GM12865 (cell line): ENCODE measurements around the gene LGR4.
"Not testable (repeated sequence)": the region's sequence is repeated elsewhere in the genome, so short reads cannot be mapped to it uniquely, and the experiment has no call there.

Source experiments
- DNase-seq: peaks from one replicate; pipeline ENCODE4 v3.0.0; 2010; ENCODE audit warnings: low read depth
- H3K4me3 ChIP-seq: 2 replicates; pipeline ENCODE4 v1.5.1; 2011; ENCODE audit warnings: mild to moderate bottlenecking, low read depth, low read length, control low read depth
- TF ChIP-seq, protein P1 (sequence below): IDR thresholded peaks from 2 replicates; pipeline ENCODE4 v1.5.1; 2011; ENCODE audit warnings: low read length, control low read depth, low read depth, inconsistent platforms; ENCODE audit not compliant: insufficient read depth; ENCODE audit errors: missing control alignments

The LGR4 gene, protein sequence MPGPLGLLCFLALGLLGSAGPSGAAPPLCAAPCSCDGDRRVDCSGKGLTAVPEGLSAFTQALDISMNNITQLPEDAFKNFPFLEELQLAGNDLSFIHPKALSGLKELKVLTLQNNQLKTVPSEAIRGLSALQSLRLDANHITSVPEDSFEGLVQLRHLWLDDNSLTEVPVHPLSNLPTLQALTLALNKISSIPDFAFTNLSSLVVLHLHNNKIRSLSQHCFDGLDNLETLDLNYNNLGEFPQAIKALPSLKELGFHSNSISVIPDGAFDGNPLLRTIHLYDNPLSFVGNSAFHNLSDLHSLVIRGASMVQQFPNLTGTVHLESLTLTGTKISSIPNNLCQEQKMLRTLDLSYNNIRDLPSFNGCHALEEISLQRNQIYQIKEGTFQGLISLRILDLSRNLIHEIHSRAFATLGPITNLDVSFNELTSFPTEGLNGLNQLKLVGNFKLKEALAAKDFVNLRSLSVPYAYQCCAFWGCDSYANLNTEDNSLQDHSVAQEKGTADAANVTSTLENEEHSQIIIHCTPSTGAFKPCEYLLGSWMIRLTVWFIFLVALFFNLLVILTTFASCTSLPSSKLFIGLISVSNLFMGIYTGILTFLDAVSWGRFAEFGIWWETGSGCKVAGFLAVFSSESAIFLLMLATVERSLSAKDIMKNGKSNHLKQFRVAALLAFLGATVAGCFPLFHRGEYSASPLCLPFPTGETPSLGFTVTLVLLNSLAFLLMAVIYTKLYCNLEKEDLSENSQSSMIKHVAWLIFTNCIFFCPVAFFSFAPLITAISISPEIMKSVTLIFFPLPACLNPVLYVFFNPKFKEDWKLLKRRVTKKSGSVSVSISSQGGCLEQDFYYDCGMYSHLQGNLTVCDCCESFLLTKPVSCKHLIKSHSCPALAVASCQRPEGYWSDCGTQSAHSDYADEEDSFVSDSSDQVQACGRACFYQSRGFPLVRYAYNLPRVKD

GRCh38 chr11:27472398-27473016 lies at the start of gene LGR4:
LGR4 (minus strand) TSS chr11:27472790; CDS start chr11:27472302, 488 bp downstream.
- TF ChIP-seq, protein P1, sequence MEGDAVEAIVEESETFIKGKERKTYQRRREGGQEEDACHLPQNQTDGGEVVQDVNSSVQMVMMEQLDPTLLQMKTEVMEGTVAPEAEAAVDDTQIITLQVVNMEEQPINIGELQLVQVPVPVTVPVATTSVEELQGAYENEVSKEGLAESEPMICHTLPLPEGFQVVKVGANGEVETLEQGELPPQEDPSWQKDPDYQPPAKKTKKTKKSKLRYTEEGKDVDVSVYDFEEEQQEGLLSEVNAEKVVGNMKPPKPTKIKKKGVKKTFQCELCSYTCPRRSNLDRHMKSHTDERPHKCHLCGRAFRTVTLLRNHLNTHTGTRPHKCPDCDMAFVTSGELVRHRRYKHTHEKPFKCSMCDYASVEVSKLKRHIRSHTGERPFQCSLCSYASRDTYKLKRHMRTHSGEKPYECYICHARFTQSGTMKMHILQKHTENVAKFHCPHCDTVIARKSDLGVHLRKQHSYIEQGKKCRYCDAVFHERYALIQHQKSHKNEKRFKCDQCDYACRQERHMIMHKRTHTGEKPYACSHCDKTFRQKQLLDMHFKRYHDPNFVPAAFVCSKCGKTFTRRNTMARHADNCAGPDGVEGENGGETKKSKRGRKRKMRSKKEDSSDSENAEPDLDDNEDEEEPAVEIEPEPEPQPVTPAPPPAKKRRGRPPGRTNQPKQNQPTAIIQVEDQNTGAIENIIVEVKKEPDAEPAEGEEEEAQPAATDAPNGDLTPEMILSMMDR, result no peak
- DNase-seq, result peak; percentile 79

DNA sequence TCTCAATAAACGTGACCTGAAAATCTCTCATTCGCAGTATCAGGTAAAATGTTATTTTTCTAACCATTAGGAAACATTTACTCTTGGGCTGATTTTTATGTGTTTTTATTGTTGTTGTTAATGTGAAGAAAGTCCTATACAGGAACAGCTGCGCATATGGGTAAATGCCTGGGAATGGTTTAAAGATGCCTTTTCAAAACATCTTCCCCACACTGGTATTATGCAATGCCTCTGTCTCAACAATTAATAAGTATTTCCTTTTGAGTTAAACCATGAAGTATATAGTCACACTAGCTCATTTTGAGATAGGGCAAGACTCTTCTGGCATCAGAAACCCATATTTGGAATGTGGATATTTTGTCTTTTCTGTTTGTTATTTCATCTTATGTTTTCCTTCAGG lies 47.6 kb upstream of the LGR4 start:
- TF ChIP-seq, protein P1, result no peak
- H3K4me3 ChIP-seq, result no peak overlapping the region
- no peak for DNase-seq

More at GRCh38 chr11:27472398-27473016, at the start of gene LGR4:
- peak within 1 kb of the TSS; percentile 65 for H3K4me3 ChIP-seq

DNA sequence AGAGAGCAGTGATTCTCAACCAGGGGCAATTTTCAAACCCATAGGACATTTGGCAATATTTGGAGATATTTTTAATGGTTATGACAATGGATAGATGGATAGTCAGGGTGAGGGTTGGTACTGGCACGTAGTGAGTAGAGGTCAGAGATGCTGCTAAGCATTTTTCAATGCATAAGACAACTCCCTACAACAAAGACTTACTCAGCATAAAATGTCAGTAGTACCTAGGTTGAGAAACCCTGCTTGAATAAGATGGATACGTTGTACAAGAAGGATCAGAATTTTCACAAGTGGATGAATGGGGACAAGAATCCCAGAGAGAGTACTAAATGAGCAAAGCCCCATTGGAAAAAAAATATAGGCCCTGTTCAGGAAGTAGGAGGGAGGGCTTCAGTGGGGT lies 45.9 kb upstream of the LGR4 start:
- TF ChIP-seq, protein P1, result no peak
- H3K4me3 ChIP-seq, result no peak overlapping the region
- DNase-seq, result no peak

DNA sequence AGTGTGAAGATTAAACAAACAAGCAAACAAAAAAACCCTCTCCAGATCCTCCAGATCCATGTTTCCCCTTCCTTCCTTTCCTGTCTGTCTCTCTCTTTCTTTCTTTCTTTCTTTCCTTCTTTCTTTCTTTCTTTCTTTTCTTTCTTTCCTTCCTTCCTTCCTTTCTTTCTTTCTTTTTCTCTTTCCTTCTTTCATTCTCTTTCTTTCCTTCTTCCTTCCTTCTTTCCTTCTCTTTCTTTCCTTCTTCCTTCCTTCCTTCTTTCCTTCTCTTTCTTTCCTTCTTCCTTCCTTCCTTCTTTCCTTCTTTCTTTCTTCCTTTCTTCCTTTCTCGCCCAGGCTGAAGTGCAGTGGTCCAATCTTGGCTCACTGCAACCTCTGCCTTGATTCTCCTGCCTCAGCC lies 44.9 kb upstream of the LGR4 start:
- H3K4me3 ChIP-seq, DNase-seq: not testable (repeated sequence)

GRCh38 chr11:27514558-27514957 lies 42.0 kb upstream of the LGR4 start:
- DNase-seq, result no peak
- TF ChIP-seq, protein P1, result no peak
- no peak overlapping the region for H3K4me3 ChIP-seq

GRCh38 chr11:27514076-27514475 lies 41.5 kb upstream of the LGR4 start:
- no peak overlapping the region for H3K4me3 ChIP-seq
- DNase-seq, result no peak

More at GRCh38 chr11:27514076-27514475, 41.5 kb upstream of the LGR4 start:
- TF ChIP-seq, protein P1, result no peak
